GM10847 (cell line): ENCODE data around the gene PTPRA.
A peak's percentile ranks its signal among the peaks of the same experiment; 100 is the strongest.

Experiments
- POLR2A ChIP-seq: IDR thresholded peaks from 2 replicates; pipeline ENCODE4 v1.6.1; 2011; ENCODE audit not compliant: insufficient read length; ENCODE audit errors: extremely low read depth

PTPRA gene, protein sequence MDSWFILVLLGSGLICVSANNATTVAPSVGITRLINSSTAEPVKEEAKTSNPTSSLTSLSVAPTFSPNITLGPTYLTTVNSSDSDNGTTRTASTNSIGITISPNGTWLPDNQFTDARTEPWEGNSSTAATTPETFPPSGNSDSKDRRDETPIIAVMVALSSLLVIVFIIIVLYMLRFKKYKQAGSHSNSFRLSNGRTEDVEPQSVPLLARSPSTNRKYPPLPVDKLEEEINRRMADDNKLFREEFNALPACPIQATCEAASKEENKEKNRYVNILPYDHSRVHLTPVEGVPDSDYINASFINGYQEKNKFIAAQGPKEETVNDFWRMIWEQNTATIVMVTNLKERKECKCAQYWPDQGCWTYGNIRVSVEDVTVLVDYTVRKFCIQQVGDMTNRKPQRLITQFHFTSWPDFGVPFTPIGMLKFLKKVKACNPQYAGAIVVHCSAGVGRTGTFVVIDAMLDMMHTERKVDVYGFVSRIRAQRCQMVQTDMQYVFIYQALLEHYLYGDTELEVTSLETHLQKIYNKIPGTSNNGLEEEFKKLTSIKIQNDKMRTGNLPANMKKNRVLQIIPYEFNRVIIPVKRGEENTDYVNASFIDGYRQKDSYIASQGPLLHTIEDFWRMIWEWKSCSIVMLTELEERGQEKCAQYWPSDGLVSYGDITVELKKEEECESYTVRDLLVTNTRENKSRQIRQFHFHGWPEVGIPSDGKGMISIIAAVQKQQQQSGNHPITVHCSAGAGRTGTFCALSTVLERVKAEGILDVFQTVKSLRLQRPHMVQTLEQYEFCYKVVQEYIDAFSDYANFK

DNA sequence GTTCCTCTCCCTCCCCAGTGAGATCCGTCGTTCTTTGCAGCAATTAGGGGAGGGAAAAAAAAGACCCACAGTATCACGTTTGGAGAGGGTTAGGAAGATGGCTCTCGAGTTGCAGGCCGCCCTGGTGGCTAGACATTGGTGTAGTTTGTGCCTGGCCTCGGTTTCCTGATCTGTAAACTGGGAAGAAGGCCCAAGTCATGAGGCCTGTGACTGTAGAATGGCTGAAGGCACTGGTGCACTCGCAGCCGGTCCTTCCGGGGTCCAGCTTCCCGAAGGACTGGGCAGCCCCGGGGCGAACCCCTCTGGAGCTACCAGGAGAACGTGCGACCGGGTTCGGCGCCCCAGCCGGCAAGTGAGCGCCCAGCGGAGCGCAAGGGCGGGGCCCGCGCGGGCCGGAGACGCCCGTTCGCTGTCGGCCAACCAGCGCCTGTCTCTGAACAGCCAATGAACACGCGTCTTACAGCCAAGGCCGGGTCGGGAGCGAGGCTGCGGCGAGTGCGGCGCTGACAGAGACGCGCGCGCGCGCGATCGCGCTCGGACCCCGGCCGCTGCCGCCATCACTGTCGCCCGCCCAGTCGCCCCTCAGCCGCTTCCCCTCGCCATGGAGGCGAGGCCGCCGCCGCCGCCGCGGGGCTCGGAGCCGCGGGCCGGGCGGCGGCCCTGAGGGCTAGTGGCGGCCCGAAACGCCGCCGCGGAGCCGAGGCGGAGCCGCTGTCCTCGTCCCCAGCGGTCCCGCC is at the start of gene PTPRA:
PTPRA (plus strand) TSS at position 472 of the 737 bp plus-strand sequence. CDS start 90,797 bp downstream, outside the sequence.
- TF ChIP-seq POLR2A, result peak; percentile 95

- no peak for TF ChIP-seq POLR2A
Measured at GRCh38 chr20:2825761-2826160, 47.5 kb upstream of the PTPRA start.

GRCh38 chr20:2826655-2827054 is 46.6 kb upstream of the PTPRA start:
- no peak for TF ChIP-seq POLR2A

DNA sequence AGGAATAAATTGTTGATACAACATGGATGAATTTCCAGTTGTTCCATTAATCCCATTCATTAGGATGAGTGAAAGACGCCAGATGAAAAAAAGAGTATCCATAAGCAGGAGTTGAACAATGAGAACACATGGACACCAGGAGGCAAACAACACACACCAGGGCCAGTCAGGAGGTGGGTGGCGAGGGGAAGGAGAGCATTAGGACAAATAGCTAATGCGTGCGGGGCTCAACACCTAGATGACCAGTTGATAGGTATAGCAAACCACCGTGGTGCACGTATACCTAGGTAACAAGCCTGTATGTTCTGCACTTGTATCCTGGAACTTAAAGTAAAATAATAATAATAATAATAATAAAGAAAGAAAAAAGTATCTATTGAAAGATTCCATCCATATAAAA is 43.9 kb upstream of the PTPRA start:
- TF ChIP-seq POLR2A, result no peak

DNA sequence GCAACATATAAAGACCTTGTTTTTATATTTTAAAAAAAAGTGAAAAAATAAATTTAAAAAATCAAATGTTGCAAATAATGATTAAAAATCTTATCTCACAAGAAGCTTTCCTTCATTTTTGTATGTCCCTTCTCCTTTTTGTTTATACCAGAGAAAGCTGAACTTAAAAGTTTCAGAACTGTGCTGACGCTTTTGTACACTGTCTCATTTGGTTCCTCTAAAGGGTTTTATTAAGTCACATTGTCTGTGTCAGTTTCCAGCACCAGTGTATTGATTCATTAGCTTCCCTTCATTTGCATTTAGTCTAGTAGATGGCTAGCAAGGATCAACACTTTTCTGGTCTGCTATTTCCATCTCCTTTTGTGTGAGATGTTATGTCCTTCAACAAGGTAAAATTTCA is 39.5 kb upstream of the PTPRA start:
- TF ChIP-seq POLR2A, result no peak

DNA sequence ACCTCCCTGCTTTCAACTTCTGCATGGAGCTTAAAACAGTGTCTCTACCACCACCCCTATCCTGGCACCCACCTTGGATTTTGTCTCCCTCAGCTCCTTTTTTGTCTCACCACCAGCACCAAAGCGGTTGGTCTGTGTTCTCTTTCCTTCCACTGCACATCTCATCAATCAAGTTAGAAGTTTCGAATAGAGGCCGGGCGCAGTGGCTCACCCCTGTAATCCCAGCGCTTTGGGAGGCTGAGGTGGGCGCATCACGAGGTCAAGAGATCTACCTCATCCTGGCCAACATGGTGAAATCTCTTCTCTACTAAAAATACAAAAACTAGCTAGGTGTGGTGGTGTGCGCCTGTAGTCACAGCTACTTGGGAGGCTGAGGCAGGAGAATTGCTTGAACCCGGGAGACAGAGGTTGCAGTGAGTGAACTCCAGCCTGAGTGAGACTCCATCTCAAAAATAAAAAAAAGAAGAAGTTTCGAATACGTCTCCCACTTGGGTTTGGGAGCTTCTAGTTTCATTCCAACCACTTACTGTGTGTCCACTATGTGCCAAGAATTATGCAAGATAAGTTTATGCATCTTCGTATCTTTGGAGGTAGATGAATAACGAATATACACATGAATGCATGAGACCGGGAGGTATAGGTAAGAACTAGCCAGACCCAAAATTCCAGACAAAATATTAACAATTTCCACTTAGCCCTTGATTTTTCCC is 38.7 kb upstream of the PTPRA start:
- TF ChIP-seq POLR2A, result no peak

DNA sequence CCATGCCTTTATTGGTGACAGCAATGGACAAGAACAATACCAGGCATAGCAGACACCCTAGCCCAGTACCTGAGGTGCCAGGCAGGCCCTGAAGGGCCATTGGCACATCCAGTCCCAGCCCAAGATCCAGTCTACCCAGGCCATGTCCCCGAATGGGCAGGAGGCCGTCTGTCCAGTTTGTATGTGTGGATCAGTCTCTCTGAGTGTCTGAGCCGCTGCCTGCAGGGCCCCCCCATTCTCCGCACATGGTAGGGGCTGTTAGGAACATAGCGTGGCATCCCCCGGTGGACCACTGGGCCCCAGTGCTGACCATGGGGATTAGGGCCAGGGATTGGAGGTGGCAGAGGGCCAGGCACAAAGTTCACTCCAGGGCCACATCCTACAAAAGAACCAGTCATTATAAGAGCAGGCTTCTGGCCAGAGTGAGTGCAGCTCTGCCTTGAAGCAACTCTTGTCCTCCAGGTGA is 37.9 kb upstream of the PTPRA start:
- TF ChIP-seq POLR2A, result no peak

DNA sequence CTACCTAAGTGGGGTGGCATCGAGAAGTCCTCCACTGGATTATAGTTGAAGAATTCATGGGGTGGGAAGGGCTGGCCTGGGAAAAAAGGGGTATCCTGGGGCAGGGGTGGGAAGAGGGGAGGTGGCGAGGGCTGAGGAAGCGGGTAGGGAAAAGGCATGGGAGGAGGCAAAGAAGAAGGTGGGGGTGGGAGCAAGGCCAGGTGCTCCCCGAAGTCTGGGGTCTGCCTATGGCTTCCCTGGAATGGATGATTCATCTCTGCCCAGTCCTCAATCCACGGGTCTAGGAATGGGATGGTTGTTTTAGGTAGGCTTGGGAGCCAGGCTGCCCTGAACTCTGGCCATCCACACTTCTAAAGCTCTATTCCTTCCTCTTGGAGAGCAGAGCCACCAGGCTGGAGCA is 37.2 kb upstream of the PTPRA start:
- TF ChIP-seq POLR2A, result no peak

DNA sequence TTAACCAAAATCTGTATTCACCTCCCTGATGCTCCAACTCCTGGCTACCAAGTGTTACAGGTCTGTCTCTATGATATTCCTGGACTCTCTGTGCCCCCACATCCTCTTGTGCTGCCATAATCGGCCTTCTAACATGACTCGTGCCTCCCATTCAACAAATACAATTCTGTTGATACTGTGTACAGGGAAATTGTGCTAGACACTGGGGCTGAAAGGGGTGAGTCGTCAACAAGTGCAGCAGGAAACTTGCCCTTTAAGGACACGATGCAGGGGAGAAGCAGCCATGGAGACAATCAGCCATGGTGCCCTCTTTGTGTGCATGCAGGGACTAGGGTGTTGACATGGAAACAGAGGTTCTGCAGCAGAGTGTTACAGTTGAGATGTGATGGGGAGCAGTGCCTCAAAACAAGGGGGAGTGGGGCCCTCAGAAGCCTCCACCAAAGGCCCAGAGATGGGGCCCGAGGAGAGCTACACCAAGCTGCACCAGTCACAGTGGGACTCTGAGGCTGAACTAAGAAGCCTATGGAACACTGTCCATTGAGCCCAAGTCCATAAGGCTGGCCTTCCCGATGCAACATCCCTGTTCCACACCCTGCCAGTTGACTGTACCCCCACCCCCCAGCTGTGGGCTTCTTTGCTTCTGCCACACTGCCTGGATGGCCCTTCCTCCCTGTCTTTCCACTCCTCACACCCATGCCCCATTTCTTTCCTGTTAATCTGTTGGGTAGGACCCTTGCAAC is 35.9 kb upstream of the PTPRA start:
- TF ChIP-seq POLR2A, result no peak

DNA sequence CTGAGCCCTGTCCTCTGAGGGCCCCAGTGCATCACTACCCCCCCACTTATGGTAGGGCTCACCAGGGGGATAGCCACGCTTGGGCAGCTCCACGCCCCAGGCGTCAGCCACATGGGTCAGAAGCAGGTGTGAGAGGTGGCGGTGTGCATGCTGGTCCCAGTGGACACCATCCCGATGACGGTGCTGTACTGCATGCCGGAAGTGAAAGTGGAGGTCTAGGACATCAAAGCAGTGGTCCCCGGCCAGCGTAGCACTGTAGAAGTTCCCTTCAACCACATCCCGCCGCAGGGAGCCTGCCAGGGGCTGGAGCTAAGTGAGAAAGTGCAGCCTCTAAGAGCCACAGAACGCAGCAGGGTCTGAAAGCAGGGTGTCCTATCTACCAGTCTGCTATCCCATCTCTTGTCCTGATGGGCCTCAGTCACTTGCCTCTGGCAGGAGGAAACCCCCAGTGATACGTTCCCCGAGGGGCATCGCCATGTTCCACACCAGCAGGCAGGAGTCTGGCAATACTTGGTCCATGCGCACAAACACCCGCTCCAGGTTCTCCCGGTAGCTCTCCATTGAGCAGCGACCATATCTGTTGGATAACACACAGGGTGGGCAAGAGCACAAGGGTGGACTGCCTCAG is 35.0 kb upstream of the PTPRA start:
- no peak for TF ChIP-seq POLR2A

DNA sequence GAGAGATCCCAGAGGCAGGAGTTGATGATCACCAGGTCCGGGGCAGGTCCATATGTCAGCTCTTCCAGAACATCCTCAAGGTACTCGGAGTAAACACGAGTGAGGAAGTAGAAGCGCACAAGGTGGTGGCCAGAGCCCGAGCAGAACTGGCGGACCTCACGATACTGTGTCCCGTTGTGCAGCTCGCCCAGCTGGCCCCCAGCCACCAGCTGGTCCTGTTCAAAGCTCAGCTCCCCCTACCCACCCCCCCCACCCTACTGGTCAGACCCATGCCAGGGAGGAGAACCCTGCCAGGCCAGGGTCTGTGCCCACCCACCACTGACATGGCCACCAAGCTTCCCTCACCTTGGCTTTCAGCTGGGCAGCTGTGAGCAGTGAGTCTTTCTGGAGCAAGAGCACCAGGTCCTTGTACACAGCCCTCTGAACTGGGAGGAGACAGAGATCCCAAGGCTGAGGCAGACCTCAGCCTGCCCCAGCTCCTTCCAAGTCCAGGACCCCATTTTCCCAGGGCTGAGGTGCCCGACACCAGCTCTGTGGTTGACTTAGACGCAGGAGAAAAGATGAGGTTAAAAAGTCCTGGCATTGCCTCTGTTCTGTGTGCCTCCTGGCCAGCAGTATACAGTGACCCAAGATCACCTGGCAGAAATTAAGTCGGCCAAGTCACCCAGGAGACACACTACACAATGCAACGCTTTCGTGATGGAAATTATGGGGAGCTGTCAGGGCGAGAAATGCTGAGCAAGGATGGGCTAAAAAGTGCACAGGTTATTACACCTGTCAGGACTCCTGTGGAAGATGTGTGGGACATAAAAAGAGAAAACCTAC is 34.2 kb upstream of the PTPRA start:
- TF ChIP-seq POLR2A, result no peak

DNA sequence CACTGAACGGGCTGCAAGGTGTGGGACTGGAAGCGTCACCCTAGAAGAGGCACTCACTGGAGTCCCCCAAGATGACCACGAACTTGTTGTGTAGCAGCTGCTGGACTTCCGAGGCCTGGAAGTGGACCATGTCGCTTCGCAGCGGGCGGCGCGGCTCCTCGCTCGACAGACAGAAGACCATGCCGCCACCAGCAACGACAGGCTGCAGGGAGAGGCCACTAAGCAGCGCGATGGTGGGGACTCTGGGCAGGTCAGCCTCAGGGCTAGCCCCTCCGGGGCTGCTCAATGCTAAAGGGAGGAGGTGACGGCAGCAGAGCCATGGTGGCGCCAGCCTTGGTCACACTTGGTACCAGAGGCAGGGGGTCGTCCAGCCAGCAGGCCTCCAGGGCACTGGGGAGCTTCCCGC is 33.5 kb upstream of the PTPRA start:
- no peak for TF ChIP-seq POLR2A
